Measurements from ENCODE around the gene GUCY2C. TPM values are rescaled to one million over a fixed set of nuclear protein-coding genes. Genes with fewer than 3 reads are reported as not detected.

Gene GUCY2C
- polyA plus RNA-seq, 1 donor from 2014 or later = 0.85 TPM

Other genes with a start within 250 kb of the GUCY2C start
- gene PLBD1, start 128.7 kb downstream of the GUCY2C start, polyA plus RNA-seq = 1.4 TPM
- gene WBP11, start 106.9 kb upstream of the GUCY2C start, polyA plus RNA-seq = 59.3 TPM
- 0.70 TPM for gene C12orf60, start 107.1 kb upstream of the GUCY2C start, polyA plus RNA-seq
- gene SMCO3, start 117.6 kb upstream of the GUCY2C start, polyA plus RNA-seq = not detected
- gene ART4, start 146.9 kb upstream of the GUCY2C start, polyA plus RNA-seq = not detected
- gene MGP, start 189.3 kb upstream of the GUCY2C start, polyA plus RNA-seq = not detected
- 1.9 TPM for gene ERP27, start 241.9 kb upstream of the GUCY2C start, polyA plus RNA-seq

All from IgD-negative memory B cell (primary cell).